ENCODE data around the gene LCE1D.

The LCE1D gene

DNA sequence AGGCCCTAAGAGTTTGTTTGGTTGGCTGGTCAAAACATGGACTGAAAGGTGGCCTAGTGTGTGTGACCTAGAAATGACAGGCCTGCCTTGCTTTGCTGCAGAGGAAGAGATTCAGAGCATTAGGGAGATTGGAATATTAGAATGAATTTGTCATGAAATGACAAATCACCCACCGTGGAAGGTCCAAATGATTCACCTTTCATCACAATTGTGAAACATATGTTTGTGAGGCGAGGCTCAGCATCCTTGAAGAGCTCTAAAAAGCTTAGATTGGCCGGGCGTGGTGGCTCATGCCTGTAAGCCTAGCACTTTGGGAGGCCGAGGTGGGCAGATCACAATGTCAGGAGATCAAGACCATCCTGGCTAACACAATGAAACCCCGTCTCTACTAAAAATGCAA lies 20.8 kb downstream of the LCE1D start:
- DNase-seq = no peak

DNA sequence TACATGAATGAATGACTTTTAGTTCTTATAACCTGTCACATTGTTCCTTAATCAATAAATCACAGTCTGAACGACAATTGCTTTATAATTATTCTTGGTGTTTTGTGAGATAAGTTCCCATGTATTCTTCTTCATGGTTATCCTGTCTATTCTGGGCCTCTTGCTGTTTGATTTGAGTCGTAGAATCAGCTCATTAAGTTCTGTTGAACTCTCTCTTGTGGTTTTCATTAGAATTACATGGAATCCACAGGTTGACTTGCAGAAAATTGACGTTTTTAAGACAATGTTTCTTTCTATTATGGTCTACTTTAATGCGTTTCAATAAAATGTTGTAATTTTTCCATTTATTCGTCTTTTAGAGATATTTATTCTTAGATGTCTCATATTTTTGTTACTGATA lies 26.8 kb downstream of the LCE1D start:
- DNase-seq = no peak

DNA sequence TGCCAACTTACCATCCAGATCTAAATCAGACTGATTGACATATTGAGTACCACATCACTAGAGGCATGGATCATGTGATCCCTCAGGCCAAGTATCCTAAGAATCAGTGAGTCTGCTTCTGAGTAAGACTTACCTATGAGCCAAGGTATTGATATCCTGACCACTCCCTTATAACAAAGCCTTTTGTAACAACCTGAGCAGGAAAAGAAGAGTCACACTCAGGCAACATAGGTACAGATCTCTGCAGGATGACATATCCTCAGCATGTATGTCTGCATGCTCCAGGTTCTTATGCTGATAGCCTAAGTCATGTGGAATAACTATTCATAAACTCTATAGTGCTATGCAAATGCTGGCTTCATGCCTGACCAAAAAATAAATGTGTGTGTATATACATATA lies 28.4 kb downstream of the LCE1D start:
- no peak for DNase-seq

- DNase-seq = no peak
Observed at GRCh38 chr1:152827173-152827572, 30.7 kb downstream of the LCE1D start, which contains the start of gene LCE1A. Gene LCE1A, plus strand, starts transcription at chr1:152827473. Its CDS starts 0 bp downstream, at chr1:152827473.

DNA sequence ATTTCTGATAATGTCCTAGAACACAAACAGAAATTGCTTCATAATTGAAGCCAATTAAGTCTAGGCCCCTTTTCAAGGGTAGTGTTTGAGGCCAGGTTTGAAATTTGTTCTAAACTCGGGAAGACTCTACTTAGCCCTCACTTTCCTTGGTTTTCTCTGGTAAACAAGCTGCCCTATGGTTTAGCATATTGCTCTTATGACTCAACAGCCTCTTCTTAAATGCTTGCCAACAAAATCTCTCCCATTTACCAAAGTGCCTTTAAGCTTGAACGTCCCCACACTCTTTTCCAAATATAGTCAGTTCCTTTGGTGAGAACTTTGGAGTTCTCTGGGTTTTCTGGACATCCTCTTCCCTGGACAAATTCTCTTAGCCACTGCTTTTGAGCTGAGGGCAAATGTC lies 40.3 kb downstream of the LCE1D start:
- DNase-seq = no peak

- DNase-seq = no peak
Observed at GRCh38 chr1:152842556-152842955, 46.0 kb downstream of the LCE1D start, which contains the start of gene LCE6A. Gene LCE6A, plus strand, starts transcription at chr1:152842856. Its CDS starts 665 bp downstream, at chr1:152843521.
